ENCODE results near the gene AHDC1. TPM values are rescaled to one million over a fixed set of nuclear protein-coding genes. Genes with fewer than 3 reads are reported as not detected.

The AHDC1 gene
- total and polyA plus RNA-seq, 12 donors: 17.0 to 53.1 (median 40.7) TPM

GRCh38 chr1:27634177-27634984, 30.4 kb upstream of the AHDC1 start:
- ATAC-seq: peak; percentile 60 to 86 (median 76)
- TF ChIP-seq CTCF (IDR thresholded peaks at IDR 0.05): peak in 2 of 9 donors; percentile 7 to 13
- Histone ChIP-seq H3K4me3 (peak overlapping the region; percentile 31 to 65 (median 58)), H3K4me1 (peaks cover 18 to 86% (median 52%) of the 10 kb centered on the region in 9 donors), H3K27me3 (peaks cover 0 to 14% (median 0%) of the 10 kb centered on the region in 7 donors), H3K27ac (peak overlapping the region; percentile 72 to 93 (median 85)), H3K9me3 (no peaks in the 10 kb centered on the region), H3K36me3 (no peaks in the 10 kb centered on the region)
- peak; percentile 69 to 76 for DNase-seq
- WGBS, 2 donors: 7% methylated on average over 62 to 63 of the region's 63 CpGs
- intact Hi-C loops (cut with DNase I): no loop called here

- peak overlapping the region; percentile 31 to 65 (median 58) for H3K4me3 ChIP-seq
- 26 to 30% methylated on average over 17 of the region's 17 CpGs for WGBS, 2 donors
- no peak for DNase-seq
- H3K4me1 ChIP-seq: peaks cover 18 to 93% (median 59%) of the 10 kb centered on the region in 9 donors
- H3K27ac ChIP-seq: peak overlapping the region; percentile 72 to 93 (median 85)
- H3K27me3 ChIP-seq: peaks cover 0 to 14% (median 0%) of the 10 kb centered on the region in 7 donors
- H3K9me3 ChIP-seq: no peaks in the 10 kb centered on the region
- ATAC-seq: no peak
- intact Hi-C loops (cut with DNase I): no loop called here
- TF ChIP-seq CTCF (IDR thresholded peaks at IDR 0.05): no peak
- no peaks in the 10 kb centered on the region for H3K36me3 ChIP-seq
Measured at GRCh38 chr1:27633640-27634176, 29.8 kb upstream of the AHDC1 start.

- intact Hi-C loops (cut with DNase I): no loop called here
- H3K27ac ChIP-seq: peak overlapping the region; percentile 72 to 93 (median 85)
- peaks cover 18 to 96% (median 58%) of the 10 kb centered on the region in 9 donors for H3K4me1 ChIP-seq
- ATAC-seq (no peak), DNase-seq (no peak)
- H3K27me3 ChIP-seq: peaks cover 0 to 14% (median 0%) of the 10 kb centered on the region in 7 donors
- peak overlapping the region in 5 of 10 donors; percentile 58 to 65 (median 60) for H3K4me3 ChIP-seq
- H3K36me3 ChIP-seq: no peaks in the 10 kb centered on the region
- H3K9me3 ChIP-seq: no peaks in the 10 kb centered on the region
- no peak for TF ChIP-seq CTCF (IDR thresholded peaks at IDR 0.05)
- 74 to 86% methylated on average over 5 of the region's 5 CpGs for WGBS, 2 donors
Measured at GRCh38 chr1:27633298-27633610, 29.3 kb upstream of the AHDC1 start.

GRCh38 chr1:27632387-27633297, 28.7 kb upstream of the AHDC1 start:
- H3K27ac ChIP-seq: peak overlapping the region; percentile 78 to 93 (median 85)
- no peak for TF ChIP-seq CTCF (IDR thresholded peaks at IDR 0.05)
- peaks cover 18 to 98% (median 55%) of the 10 kb centered on the region in 9 donors for H3K4me1 ChIP-seq
- ATAC-seq (peak in 4 of 8 donors; percentile 9 to 27 (median 14)), DNase-seq (no peak)
- H3K4me3 ChIP-seq: peak overlapping the region in 1 of 10 donors; percentile 65
- no peaks in the 10 kb centered on the region for H3K9me3 ChIP-seq
- no peaks in the 10 kb centered on the region for H3K36me3 ChIP-seq
- 62 to 72% methylated on average over 14 of the region's 14 CpGs for WGBS, 2 donors
- intact Hi-C loops (cut with DNase I): no loop called here
- peaks cover 0 to 14% (median 0%) of the 10 kb centered on the region in 7 donors for H3K27me3 ChIP-seq
